Measurements from ENCODE around the gene KANTR.

DNA sequence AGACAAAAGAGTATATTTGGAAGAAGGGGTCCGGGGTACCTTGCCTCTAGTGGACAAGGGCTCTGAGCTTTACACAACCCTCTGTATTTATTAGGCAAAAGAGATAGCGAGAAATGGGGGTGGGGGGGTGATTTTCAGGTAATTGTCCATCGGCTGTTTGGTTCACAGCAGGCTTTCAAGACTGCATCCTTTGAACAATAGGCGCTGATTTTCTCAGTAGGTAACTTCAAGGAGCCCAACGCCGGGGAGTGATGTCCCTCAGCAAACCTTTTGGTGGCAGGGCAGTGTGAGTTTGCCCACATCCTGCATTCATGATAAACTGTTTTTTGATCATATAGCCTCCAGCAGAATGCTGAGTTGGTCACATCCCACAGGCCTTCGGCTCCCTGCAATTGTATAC, 69.5 kb downstream of the KANTR start:
- no peak for TF ChIP-seq CTCF (conservative IDR thresholded peaks at IDR 0.05; ENCODE audit: low read length)
- no peak for TF ChIP-seq EZH2phosphoT487 (IDR thresholded peaks at IDR 0.05; ENCODE audit: borderline replicate concordance, low read depth, low read length)
